HG03378 (cell line): ENCODE data around the gene DAB2IP.

Experiments used
- ATAC-seq: cut with Tn5 transposase; IDR thresholded peaks from one replicate; pipeline ENCODE4 v1.9.1; 2021; ENCODE audit warnings: mild to moderate bottlenecking, moderate library complexity; ENCODE audit not compliant: unreplicated experiment

The DAB2IP gene

DNA sequence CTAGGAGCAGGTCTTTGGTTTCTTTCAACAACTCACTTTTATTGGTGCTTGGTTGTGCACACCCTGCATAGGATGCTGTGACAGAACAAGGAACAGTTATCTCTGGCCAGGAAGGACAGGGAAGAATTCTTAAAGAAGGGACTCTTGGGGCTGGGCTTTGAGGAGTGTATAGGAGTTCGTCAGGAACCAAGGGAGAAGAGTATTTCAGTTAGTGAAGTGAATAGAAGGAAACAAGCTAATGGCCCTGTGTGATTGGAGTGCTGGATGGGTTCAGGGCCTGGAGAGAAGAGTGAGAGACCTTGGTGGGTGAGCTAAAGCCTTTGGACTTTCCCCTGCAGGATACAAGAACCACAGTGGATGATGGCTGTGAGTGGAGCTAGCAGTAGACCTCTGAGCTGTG is 32.2 kb downstream of the DAB2IP start:
- no peak for ATAC-seq

GRCh38 chr9:121684381-121685145 is 33.1 kb downstream of the DAB2IP start:
- ATAC-seq = no peak

- no peak for ATAC-seq
Observed at GRCh38 chr9:121685146-121685794, 33.8 kb downstream of the DAB2IP start.

DNA sequence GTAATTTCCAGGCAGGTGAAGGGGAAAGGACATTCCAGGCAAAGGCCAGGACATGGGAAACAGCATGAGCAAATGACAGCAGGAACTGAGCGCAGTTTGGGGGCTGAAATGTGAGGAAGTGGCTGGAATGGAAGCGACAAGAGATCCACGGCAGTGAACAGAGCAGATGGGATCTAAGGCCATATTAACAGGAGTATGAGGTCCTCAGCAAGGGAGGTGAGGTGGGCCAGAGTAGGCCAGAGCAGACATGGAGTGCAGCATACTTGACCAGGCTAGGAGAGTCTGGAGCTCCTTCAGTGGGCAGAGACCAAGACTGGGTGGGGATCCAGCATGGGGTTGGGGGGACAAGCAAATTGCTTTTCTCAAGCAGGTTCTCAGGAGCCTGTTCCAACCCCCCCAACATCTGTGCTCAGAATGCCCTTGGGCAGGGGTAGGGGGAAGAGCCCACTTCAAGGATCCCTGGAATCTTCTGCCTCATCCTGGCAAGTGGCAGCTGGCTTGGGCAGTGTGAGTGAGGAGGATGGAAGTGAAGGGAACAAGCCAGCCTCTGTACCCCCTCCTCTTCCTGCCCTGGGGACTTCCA is 34.5 kb downstream of the DAB2IP start:
- ATAC-seq = no peak

DNA sequence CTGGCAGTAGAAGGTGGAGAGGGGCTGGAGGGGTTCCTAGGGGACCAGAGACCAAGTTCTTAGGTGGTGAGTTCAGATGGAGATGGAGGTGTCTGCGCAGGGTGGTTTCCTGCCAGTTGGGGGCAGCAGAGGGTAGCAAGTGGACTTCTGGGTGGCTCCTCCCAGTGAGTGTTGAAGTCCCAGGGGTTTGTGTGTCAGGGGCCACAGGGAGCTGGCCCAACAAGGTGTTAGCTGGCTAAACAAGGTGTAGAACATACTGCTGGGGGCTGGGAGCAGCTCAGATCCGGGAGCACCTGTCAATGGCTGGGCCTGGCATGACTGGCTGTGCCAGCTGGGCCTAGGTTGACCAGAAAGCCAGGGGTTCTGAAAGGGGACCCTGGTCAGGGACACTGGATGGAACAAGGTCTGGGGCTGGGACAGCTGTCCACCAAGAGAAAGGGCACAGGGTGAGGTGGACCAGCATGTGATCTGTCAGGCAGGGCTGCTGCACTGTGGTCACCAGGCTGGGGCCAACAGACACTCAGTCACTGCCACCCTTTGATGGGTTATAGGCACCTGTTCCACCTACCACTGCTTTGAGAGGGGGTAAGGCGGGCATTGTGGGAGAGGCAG is 35.6 kb downstream of the DAB2IP start:
- peak; percentile 62 for ATAC-seq

DNA sequence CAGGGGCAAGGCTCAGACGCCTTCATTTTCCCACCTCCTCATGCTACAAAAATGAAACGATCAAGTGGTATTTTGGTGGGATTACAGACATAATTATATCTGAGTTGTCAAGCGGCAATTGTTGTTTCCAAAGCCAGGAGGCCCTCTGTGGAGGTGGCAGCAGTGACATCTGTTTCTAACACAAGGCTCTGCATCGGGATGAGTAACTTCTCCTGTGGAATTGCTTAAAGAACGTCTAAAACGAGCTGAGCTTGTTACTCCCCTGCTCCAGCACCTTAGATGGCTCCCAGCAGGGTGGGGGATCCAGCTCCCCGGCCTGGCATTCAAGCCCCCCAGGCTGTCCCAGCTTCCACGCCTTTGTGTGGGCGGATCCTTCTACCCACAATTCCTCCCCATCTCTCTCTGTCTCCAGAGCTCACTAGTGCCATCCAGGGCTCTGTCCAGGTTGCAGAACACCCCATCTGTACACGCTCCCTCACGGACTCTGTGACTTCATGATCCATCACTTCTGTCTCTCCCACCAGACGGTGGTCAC is 36.8 kb downstream of the DAB2IP start:
- no peak for ATAC-seq

DNA sequence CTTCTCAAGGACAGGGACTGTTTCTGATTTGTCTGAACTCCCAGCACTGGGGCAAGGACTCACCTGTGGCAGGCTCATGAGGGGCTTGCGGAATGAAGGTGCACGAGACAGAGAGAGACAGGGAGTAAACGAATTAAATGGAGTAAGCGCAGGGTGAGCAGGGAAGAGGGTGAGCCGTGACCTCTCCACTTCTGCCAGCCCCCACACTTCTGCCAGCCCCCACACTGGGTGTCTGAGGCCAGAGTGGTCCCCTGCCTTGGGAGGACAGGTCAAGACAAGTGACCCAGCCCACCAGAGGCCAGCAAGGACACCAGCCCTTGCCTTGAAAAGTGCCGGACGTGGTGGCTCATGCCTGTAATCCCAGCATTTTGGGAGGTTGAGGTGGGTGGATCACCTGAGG is 37.2 kb downstream of the DAB2IP start:
- ATAC-seq = no peak

GRCh38 chr9:121689461-121690157 is 38.2 kb downstream of the DAB2IP start:
- no peak for ATAC-seq

DNA sequence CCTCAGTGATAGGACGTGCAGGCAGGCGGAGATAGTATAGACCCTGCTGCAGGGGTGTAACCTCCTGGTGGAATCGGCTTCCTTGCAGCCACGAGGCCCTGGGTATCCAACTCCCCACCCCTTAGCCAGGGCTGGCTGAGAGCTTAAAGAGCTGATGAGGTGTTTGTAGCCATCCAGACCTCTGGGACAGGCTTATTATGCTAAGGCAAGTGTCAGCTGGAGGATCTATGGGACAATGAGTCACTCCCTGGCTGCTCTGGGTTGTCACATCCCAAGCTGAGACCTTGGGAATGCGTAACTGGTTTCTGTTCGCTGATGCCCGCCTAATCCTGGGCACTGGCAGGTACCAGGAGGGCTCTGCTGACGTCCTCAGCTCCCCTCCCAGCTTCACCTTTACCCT is 38.9 kb downstream of the DAB2IP start:
- ATAC-seq = no peak

DNA sequence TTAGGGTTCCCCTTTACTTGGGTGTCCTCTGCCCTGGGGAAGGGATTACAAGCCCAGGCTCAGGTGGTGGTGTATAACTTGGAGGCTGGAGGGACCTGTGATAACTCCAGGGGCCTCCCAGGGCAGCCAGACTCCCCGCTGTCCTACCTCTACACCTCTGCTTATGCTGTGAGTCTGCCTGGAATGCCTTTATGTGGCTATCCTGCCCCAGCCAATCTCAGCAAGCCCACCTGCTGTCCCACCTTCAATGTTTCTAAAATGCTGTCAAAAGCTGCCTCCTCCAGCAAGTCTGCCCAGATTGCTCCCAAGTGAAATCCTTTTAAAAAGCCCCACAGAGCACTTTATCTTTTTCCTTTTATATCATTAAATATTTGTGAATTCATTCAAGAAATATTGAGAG is 39.3 kb downstream of the DAB2IP start:
- ATAC-seq = no peak

DNA sequence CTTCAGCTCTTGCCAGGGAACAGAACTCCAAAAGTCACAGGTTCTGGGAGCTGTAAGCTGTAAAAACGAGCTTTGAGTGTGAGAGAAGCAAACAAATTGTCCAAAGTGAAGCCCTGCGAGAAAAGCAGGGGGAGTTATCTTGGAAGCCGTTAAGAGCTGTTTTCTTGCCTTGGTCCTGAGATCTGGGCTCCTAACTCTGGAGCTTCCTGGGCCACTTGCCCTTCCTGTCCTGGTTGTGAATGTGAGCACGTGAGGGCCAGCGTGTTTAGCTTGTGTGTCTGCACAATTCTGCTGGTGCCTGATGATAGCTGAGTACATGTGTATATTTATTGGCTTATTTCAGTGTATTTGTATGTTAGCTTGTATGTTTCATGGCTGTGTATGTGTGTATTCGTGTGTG is 40.5 kb downstream of the DAB2IP start:
- ATAC-seq = no peak

- no peak for ATAC-seq
Observed at GRCh38 chr9:121692606-121693387, 41.4 kb downstream of the DAB2IP start.

GRCh38 chr9:121693388-121693670 is 41.9 kb downstream of the DAB2IP start:
- no peak for ATAC-seq

GRCh38 chr9:121694001-121694400 is 42.6 kb downstream of the DAB2IP start:
- ATAC-seq = no peak

GRCh38 chr9:121694600-121694999 is 43.2 kb downstream of the DAB2IP start:
- ATAC-seq = no peak

DNA sequence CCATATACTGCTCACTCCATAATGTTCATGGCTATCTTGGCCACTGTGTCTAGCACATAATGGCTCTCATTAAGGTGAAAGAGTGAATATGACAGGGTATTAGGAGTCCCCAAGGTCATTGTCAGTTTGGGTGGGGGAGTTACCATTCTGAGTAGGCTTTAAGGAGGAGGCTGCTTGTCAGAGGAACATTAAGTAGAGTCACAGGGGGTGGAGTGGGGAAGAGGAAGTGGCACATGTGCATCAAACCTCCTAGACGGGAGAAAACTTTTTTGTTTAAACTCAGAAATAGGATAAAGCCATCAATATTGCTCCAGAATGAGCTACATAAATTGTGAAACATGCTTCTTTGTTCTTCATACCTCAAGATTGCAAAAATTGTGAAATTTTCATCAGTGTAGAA is 45.5 kb downstream of the DAB2IP start:
- ATAC-seq = no peak

DNA sequence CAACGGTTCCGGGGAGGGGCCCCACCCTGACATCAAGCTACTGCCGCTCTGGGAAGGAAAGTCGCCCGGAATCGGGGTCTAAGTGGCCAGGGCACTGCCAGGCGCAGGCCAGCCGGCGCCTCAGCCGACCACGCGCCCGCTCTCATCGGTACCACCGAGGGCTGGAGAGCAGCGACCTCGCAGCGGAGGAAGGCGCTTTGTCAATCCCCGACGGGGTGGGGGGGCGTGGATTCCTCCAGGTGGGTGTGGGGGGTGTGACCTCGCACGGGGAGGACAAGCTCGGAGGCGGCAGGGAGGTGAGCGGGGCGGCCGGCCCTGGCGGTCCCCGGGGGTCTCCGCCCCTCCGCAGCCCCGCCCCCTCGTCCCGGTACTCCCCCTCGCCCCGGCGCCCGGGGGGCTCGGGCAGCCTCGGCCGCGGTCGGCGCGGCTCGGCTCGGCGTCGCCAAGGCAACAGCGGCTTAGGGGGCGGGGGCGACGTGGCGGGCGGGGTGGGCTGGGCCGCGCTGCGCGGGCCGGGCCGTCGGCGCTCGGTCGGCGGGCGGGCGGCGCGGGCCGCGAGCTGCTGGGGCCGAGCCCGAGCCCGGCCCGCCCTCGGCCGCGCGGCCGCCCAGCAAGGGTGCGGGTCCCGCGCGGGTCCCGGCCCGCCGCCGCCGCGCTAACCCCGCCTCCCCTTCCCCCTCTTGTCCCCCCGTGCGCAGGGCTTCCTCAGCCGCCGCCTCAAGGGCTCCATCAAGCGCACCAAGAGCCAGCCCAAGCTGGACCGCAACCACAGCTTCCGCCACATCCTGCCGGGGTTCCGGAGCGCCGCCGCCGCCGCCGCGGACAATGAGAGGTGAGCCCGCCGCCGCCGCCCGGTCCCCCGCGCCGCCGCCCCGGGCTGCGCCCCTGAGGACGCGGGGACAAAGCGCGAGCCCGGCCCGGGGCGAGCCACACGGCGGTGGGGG is 47.5 kb downstream of the DAB2IP start:
- ATAC-seq = no peak

- ATAC-seq = no peak
Observed at GRCh38 chr9:121699571-121700164, 48.2 kb downstream of the DAB2IP start.
